K562 (cell line): ENCODE results near the gene LY6G6F. TPM values are rescaled to one million over a fixed set of nuclear protein-coding genes. Genes with fewer than 3 reads are reported as not detected.

Experiments
- MAFK ChIP-seq: IDR thresholded peaks from 2 replicates; pipeline ENCODE4 v1.6.1; 2011; ENCODE audit warnings: low read length, improper control_type of control experiment
- NFIC ChIP-seq: fragments of 450-650 bp; IDR thresholded peaks from 2 replicates; pipeline ENCODE4 v1.6.1; 2017; ENCODE audit warnings: mild to moderate bottlenecking, inconsistent platforms
- polyA plus RNA-seq, 8 experiments: library from polyadenylated mRNA; depleted of rRNA in 4 of 8; stranded (reverse) in 5 of 8; unstranded in 3 of 8; fragments of >200 nt; fragmentation: Nextera tagmentation in 2 of 8; fragmentation: Illumina TruSeq in 1 of 8; extraction: Ambion mirVana in 2 of 8; extraction: Trizol in 1 of 8; gene quantifications; 2 replicates each; pipeline versions ENCODE4 v1.2.1 to v1.2.3, GENCODE V29; 2011 to 2014; ENCODE audit warnings: inconsistent platforms in 1 of 8, missing spikeins in 1 of 8
- total RNA-seq, 7 experiments: library from RNA; depleted of rRNA in 6 of 7; stranded (reverse); fragments of >200 nt in 6 of 7; fragmentation: Illumina TruSeq in 2 of 7; extraction: Trizol in 2 of 7; gene quantifications; 2 replicates each; pipeline versions ENCODE4 v1.2.1 to v1.2.3, GENCODE V29; 2011 to 2021; ENCODE audit warnings: low replicate concordance in 1 of 7
- TF ChIP-seq, protein P1 (sequence below): fragments of 450-650 bp; IDR thresholded peaks from 2 replicates; pipeline ENCODE4 v1.6.1; 2016; ENCODE audit warnings: mild to moderate bottlenecking, moderate library complexity
- TF ChIP-seq, protein P2 (sequence below), 2 experiments: fragments of 450-650 bp; formaldehyde crosslinking in 1 of 2; IDR thresholded peaks; 2 replicates each; pipeline versions ENCODE4 v1.4.0 to v1.6.1; 2014 to 2020; ENCODE audit warnings: mild to moderate bottlenecking in 2 of 2, borderline replicate concordance in 1 of 2, low read depth in 1 of 2

The LY6G6F gene
- total and polyA plus RNA-seq, 9 of the 15 experiments (the other 6 are each of a cell fraction or from before 2014, with no cell fraction given), result 0.14 to 0.50 (median 0.28) TPM; not detected in 2

DNA sequence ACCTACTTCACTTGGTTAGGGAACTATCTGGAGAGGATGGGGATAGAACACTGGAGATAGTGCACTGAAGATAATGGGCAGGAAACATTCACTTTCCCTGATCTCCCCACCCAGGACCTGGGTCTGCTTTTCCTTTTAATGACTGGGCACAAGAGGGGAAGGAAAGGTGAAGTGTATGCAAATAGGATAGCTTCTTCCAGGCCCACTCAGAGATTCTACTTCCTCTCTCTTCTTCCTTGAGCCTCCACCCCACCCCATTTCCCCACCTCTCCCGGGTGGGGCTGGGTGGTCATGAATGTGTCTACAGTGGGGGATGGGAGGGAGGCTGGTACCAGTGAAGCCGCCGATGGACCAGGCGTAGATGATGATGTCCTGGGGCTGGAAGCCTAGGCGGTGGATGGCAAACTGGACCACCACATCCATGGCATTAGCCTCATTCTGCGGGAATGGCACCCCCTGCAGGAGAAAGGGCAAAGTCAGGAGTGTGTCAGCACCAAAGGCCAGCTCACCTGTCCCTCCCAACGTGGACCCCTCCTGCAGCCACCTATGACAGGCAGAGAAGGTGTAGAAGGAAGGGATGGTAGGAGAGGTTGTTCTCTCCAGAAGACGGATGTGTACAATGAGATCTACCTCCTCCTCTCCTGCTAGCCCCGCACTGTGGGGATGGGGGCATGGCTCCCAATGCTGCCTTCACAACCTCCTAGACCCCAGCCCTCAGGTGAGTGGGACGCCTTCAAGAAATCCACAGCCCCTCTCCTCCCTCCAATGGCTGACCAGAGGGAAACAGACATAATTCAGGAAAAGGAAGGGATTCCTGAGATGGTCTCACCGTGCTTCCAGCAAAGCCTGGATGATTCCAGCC is 17.2 kb upstream of the LY6G6F start (continued):
- TF ChIP-seq, protein P1, sequence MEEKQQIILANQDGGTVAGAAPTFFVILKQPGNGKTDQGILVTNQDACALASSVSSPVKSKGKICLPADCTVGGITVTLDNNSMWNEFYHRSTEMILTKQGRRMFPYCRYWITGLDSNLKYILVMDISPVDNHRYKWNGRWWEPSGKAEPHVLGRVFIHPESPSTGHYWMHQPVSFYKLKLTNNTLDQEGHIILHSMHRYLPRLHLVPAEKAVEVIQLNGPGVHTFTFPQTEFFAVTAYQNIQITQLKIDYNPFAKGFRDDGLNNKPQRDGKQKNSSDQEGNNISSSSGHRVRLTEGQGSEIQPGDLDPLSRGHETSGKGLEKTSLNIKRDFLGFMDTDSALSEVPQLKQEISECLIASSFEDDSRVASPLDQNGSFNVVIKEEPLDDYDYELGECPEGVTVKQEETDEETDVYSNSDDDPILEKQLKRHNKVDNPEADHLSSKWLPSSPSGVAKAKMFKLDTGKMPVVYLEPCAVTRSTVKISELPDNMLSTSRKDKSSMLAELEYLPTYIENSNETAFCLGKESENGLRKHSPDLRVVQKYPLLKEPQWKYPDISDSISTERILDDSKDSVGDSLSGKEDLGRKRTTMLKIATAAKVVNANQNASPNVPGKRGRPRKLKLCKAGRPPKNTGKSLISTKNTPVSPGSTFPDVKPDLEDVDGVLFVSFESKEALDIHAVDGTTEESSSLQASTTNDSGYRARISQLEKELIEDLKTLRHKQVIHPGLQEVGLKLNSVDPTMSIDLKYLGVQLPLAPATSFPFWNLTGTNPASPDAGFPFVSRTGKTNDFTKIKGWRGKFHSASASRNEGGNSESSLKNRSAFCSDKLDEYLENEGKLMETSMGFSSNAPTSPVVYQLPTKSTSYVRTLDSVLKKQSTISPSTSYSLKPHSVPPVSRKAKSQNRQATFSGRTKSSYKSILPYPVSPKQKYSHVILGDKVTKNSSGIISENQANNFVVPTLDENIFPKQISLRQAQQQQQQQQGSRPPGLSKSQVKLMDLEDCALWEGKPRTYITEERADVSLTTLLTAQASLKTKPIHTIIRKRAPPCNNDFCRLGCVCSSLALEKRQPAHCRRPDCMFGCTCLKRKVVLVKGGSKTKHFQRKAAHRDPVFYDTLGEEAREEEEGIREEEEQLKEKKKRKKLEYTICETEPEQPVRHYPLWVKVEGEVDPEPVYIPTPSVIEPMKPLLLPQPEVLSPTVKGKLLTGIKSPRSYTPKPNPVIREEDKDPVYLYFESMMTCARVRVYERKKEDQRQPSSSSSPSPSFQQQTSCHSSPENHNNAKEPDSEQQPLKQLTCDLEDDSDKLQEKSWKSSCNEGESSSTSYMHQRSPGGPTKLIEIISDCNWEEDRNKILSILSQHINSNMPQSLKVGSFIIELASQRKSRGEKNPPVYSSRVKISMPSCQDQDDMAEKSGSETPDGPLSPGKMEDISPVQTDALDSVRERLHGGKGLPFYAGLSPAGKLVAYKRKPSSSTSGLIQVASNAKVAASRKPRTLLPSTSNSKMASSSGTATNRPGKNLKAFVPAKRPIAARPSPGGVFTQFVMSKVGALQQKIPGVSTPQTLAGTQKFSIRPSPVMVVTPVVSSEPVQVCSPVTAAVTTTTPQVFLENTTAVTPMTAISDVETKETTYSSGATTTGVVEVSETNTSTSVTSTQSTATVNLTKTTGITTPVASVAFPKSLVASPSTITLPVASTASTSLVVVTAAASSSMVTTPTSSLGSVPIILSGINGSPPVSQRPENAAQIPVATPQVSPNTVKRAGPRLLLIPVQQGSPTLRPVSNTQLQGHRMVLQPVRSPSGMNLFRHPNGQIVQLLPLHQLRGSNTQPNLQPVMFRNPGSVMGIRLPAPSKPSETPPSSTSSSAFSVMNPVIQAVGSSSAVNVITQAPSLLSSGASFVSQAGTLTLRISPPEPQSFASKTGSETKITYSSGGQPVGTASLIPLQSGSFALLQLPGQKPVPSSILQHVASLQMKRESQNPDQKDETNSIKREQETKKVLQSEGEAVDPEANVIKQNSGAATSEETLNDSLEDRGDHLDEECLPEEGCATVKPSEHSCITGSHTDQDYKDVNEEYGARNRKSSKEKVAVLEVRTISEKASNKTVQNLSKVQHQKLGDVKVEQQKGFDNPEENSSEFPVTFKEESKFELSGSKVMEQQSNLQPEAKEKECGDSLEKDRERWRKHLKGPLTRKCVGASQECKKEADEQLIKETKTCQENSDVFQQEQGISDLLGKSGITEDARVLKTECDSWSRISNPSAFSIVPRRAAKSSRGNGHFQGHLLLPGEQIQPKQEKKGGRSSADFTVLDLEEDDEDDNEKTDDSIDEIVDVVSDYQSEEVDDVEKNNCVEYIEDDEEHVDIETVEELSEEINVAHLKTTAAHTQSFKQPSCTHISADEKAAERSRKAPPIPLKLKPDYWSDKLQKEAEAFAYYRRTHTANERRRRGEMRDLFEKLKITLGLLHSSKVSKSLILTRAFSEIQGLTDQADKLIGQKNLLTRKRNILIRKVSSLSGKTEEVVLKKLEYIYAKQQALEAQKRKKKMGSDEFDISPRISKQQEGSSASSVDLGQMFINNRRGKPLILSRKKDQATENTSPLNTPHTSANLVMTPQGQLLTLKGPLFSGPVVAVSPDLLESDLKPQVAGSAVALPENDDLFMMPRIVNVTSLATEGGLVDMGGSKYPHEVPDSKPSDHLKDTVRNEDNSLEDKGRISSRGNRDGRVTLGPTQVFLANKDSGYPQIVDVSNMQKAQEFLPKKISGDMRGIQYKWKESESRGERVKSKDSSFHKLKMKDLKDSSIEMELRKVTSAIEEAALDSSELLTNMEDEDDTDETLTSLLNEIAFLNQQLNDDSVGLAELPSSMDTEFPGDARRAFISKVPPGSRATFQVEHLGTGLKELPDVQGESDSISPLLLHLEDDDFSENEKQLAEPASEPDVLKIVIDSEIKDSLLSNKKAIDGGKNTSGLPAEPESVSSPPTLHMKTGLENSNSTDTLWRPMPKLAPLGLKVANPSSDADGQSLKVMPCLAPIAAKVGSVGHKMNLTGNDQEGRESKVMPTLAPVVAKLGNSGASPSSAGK, result no peak
- TF ChIP-seq NFIC (no peak), MAFK (0 out of 2 replicates have a peak, but pooled peaks have one; percentile 19)
- TF ChIP-seq, protein P2, sequence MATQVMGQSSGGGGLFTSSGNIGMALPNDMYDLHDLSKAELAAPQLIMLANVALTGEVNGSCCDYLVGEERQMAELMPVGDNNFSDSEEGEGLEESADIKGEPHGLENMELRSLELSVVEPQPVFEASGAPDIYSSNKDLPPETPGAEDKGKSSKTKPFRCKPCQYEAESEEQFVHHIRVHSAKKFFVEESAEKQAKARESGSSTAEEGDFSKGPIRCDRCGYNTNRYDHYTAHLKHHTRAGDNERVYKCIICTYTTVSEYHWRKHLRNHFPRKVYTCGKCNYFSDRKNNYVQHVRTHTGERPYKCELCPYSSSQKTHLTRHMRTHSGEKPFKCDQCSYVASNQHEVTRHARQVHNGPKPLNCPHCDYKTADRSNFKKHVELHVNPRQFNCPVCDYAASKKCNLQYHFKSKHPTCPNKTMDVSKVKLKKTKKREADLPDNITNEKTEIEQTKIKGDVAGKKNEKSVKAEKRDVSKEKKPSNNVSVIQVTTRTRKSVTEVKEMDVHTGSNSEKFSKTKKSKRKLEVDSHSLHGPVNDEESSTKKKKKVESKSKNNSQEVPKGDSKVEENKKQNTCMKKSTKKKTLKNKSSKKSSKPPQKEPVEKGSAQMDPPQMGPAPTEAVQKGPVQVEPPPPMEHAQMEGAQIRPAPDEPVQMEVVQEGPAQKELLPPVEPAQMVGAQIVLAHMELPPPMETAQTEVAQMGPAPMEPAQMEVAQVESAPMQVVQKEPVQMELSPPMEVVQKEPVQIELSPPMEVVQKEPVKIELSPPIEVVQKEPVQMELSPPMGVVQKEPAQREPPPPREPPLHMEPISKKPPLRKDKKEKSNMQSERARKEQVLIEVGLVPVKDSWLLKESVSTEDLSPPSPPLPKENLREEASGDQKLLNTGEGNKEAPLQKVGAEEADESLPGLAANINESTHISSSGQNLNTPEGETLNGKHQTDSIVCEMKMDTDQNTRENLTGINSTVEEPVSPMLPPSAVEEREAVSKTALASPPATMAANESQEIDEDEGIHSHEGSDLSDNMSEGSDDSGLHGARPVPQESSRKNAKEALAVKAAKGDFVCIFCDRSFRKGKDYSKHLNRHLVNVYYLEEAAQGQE (IDR thresholded peaks at IDR 0.05; ENCODE audit: borderline replicate concordance), result 0 out of 2 replicates have a peak, but pooled peaks have one; percentile 26
- TF ChIP-seq, protein P2 (CRISPR knock-in tag; IDR thresholded peaks at IDR 0.05; ENCODE audit: low read depth), result no peak; the same call in 1 of the 2 replicates
